ENCODE results near the gene TTC31. TPM values are rescaled to one million over a fixed set of nuclear protein-coding genes. Genes with fewer than 3 reads are reported as not detected.

TTC31 gene
- total and polyA plus RNA-seq, 4 donors, result 9.9 to 26.4 (median 15.8) TPM

DNA sequence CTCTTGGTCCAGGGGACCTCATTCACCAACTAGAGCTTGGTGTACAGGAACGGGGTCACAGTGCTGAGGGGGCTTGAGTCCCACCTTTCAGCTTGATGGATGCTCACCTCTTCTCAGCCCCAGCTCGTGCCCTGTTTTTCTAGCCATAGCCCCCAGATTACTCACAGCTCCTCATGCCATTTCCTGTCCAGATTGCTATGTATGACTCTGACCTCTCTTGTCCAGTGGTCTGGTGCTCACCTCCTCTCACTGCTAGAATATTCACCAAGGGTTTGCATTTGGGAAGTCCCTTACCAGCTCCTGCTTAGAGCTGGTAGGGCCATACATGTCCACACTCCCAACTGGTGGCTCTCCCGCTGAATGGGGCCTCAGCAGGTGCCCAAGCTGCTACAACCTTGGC, 10.7 kb downstream of the TTC31 start:
- no peaks in the 10 kb centered on the region for H3K27me3 ChIP-seq (ENCODE audit: control insufficient read depth in 4 of 4, insufficient read depth in 4 of 4, low read length in 3 of 4)
- H3K4me3 ChIP-seq (ENCODE audit: low read depth in 1 of 3, low read length in 3 of 3), result no peak overlapping the region
- H3K27ac ChIP-seq (ENCODE audit: low read depth in 1 of 2, low read length in 2 of 2), result no peak overlapping the region
- no peak overlapping the region for H3K9ac ChIP-seq (ENCODE audit: low read depth in 1 of 2, low read length in 2 of 2)
- TF ChIP-seq, protein P1, sequence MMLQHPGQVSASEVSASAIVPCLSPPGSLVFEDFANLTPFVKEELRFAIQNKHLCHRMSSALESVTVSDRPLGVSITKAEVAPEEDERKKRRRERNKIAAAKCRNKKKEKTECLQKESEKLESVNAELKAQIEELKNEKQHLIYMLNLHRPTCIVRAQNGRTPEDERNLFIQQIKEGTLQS (IDR thresholded peaks at IDR 0.05), result no peak
- no peak for TF ChIP-seq RXRA (IDR thresholded peaks at IDR 0.05)
- no peak for TF ChIP-seq RAD21 (IDR thresholded peaks at IDR 0.05)
- TF ChIP-seq FOXA2 (IDR thresholded peaks at IDR 0.05), result no peak
- no peak for TF ChIP-seq TAF1 (conservative IDR thresholded peaks at IDR 0.05)
- TF ChIP-seq GABPA (IDR thresholded peaks at IDR 0.05 in 1 of 2, conservative IDR thresholded peaks at IDR 0.05 in 1 of 2), result no peak
- TF ChIP-seq, protein P2, sequence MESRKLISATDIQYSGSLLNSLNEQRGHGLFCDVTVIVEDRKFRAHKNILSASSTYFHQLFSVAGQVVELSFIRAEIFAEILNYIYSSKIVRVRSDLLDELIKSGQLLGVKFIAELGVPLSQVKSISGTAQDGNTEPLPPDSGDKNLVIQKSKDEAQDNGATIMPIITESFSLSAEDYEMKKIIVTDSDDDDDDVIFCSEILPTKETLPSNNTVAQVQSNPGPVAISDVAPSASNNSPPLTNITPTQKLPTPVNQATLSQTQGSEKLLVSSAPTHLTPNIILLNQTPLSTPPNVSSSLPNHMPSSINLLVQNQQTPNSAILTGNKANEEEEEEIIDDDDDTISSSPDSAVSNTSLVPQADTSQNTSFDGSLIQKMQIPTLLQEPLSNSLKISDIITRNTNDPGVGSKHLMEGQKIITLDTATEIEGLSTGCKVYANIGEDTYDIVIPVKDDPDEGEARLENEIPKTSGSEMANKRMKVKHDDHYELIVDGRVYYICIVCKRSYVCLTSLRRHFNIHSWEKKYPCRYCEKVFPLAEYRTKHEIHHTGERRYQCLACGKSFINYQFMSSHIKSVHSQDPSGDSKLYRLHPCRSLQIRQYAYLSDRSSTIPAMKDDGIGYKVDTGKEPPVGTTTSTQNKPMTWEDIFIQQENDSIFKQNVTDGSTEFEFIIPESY (IDR thresholded peaks at IDR 0.05), result no peak
- TF ChIP-seq, protein P3, sequence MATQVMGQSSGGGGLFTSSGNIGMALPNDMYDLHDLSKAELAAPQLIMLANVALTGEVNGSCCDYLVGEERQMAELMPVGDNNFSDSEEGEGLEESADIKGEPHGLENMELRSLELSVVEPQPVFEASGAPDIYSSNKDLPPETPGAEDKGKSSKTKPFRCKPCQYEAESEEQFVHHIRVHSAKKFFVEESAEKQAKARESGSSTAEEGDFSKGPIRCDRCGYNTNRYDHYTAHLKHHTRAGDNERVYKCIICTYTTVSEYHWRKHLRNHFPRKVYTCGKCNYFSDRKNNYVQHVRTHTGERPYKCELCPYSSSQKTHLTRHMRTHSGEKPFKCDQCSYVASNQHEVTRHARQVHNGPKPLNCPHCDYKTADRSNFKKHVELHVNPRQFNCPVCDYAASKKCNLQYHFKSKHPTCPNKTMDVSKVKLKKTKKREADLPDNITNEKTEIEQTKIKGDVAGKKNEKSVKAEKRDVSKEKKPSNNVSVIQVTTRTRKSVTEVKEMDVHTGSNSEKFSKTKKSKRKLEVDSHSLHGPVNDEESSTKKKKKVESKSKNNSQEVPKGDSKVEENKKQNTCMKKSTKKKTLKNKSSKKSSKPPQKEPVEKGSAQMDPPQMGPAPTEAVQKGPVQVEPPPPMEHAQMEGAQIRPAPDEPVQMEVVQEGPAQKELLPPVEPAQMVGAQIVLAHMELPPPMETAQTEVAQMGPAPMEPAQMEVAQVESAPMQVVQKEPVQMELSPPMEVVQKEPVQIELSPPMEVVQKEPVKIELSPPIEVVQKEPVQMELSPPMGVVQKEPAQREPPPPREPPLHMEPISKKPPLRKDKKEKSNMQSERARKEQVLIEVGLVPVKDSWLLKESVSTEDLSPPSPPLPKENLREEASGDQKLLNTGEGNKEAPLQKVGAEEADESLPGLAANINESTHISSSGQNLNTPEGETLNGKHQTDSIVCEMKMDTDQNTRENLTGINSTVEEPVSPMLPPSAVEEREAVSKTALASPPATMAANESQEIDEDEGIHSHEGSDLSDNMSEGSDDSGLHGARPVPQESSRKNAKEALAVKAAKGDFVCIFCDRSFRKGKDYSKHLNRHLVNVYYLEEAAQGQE (IDR thresholded peaks at IDR 0.05), result no peak
- TF ChIP-seq, protein P4, sequence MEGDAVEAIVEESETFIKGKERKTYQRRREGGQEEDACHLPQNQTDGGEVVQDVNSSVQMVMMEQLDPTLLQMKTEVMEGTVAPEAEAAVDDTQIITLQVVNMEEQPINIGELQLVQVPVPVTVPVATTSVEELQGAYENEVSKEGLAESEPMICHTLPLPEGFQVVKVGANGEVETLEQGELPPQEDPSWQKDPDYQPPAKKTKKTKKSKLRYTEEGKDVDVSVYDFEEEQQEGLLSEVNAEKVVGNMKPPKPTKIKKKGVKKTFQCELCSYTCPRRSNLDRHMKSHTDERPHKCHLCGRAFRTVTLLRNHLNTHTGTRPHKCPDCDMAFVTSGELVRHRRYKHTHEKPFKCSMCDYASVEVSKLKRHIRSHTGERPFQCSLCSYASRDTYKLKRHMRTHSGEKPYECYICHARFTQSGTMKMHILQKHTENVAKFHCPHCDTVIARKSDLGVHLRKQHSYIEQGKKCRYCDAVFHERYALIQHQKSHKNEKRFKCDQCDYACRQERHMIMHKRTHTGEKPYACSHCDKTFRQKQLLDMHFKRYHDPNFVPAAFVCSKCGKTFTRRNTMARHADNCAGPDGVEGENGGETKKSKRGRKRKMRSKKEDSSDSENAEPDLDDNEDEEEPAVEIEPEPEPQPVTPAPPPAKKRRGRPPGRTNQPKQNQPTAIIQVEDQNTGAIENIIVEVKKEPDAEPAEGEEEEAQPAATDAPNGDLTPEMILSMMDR (IDR thresholded peaks at IDR 0.05; ENCODE audit: low read depth, low read length, missing input control), result no peak
- no peak for TF ChIP-seq YY1 (IDR thresholded peaks at IDR 0.05)
- no peak for TF ChIP-seq HNF4A (conservative IDR thresholded peaks at IDR 0.05)
- TF ChIP-seq EGR1 (IDR thresholded peaks at IDR 0.05; ENCODE audit: low read depth in 2 of 2), result no peak
- no peak for TF ChIP-seq FOXA1 (IDR thresholded peaks at IDR 0.05)
- TF ChIP-seq JUND (IDR thresholded peaks at IDR 0.05), result no peak
- TF ChIP-seq, protein P5, sequence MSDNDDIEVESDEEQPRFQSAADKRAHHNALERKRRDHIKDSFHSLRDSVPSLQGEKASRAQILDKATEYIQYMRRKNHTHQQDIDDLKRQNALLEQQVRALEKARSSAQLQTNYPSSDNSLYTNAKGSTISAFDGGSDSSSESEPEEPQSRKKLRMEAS (IDR thresholded peaks at IDR 0.05), result no peak
- no peak for DNase-seq (ENCODE audit: low spot score)
- peaks cover 40 to 88% (median 70%) of the 10 kb centered on the region in 4 donors for H3K4me1 ChIP-seq (ENCODE audit: control insufficient read depth in 4 of 4, insufficient read depth in 4 of 4, low read length in 3 of 4)
- H3K9me3 ChIP-seq (ENCODE audit: control insufficient read depth in 4 of 4, low read length in 3 of 4), result no peaks in the 10 kb centered on the region
- peaks cover 10 to 16% (median 14%) of the 10 kb centered on the region in 4 donors for H3K36me3 ChIP-seq (ENCODE audit: control insufficient read depth in 4 of 4, insufficient read depth in 3 of 4, low read depth in 1 of 4, low read length in 3 of 4)
- 94% methylated on average over 3 of the region's 3 CpGs for WGBS

DNA sequence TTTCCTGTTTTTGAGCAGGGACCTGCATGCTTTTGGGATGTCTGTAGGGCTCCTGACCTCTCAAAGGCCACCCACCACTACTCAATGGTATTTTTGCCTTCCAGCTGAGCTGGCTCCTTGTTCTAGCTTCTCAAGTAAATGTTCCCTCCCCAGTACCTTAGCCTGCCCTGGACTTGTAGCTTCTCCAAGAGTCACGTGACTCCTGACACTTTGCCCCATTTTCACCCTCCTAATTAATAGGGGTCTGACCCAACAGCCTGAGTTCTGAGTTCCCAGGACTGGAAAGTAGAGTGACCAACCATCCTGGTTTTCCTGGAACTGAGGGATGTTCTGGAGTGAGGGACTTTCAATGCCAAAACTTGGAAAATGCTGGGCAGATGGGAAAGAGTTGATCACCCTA, 12.6 kb downstream of the TTC31 start:
- Histone ChIP-seq H3K4me3 (ENCODE audit: low read depth in 1 of 3, low read length in 3 of 3) (no peak overlapping the region), H3K36me3 (ENCODE audit: control insufficient read depth in 4 of 4, insufficient read depth in 3 of 4, low read depth in 1 of 4, low read length in 3 of 4) (peaks cover 10 to 16% (median 14%) of the 10 kb centered on the region in 4 donors), H3K9me3 (ENCODE audit: control insufficient read depth in 4 of 4, low read length in 3 of 4) (no peaks in the 10 kb centered on the region), H3K27ac (ENCODE audit: low read depth in 1 of 2, low read length in 2 of 2) (no peak overlapping the region), H3K9ac (ENCODE audit: low read depth in 1 of 2, low read length in 2 of 2) (no peak overlapping the region), H3K27me3 (ENCODE audit: control insufficient read depth in 4 of 4, insufficient read depth in 4 of 4, low read length in 3 of 4) (no peaks in the 10 kb centered on the region), H3K4me1 (ENCODE audit: control insufficient read depth in 4 of 4, insufficient read depth in 4 of 4, low read length in 3 of 4) (peaks cover 36 to 82% (median 65%) of the 10 kb centered on the region in 4 donors)
- TF ChIP-seq SP1 (IDR thresholded peaks at IDR 0.05) (no peak), EGR1 (IDR thresholded peaks at IDR 0.05; ENCODE audit: low read depth in 2 of 2) (no peak)
- TF ChIP-seq, protein P4 (IDR thresholded peaks at IDR 0.05; ENCODE audit: low read depth, low read length, missing input control), result no peak
- DNase-seq (ENCODE audit: low spot score), result no peak
- 90% methylated on average over 1 of the region's 1 CpG for WGBS
